HG02571 (cell line): ENCODE results near the gene KMT5B.

Source experiments
- ATAC-seq: cut with Tn5 transposase; IDR thresholded peaks from one replicate; pipeline ENCODE4 v1.9.1; 2021; ENCODE audit warnings: mild to moderate bottlenecking, moderate library complexity; ENCODE audit not compliant: unreplicated experiment

The KMT5B gene

GRCh38 chr11:68146704-68147474 lies 66.2 kb downstream of the KMT5B start:
- no peak for ATAC-seq

- ATAC-seq = no peak
These were observed 67.0 kb downstream of the KMT5B start for GRCh38 chr11:68146010-68146540.

GRCh38 chr11:68145120-68145866 lies 67.8 kb downstream of the KMT5B start:
- ATAC-seq = no peak

GRCh38 chr11:68143310-68143689 lies 69.8 kb downstream of the KMT5B start:
- ATAC-seq = no peak

- no peak for ATAC-seq
These were observed 70.4 kb downstream of the KMT5B start for GRCh38 chr11:68142441-68143309.

GRCh38 chr11:68142028-68142412 lies 71.1 kb downstream of the KMT5B start:
- ATAC-seq = no peak

- no peak for ATAC-seq
These were observed 71.7 kb downstream of the KMT5B start for GRCh38 chr11:68141246-68142027.

- no peak for ATAC-seq
These were observed 72.4 kb downstream of the KMT5B start for GRCh38 chr11:68140496-68141245.

GRCh38 chr11:68138237-68138636 lies 74.9 kb downstream of the KMT5B start:
- ATAC-seq = no peak

- no peak for ATAC-seq
These were observed 75.3 kb downstream of the KMT5B start for GRCh38 chr11:68137833-68138232.

- ATAC-seq = no peak
These were observed 76.2 kb downstream of the KMT5B start for GRCh38 chr11:68136866-68137265.

- no peak for ATAC-seq
These were observed 77.9 kb downstream of the KMT5B start for GRCh38 chr11:68135161-68135560.

- ATAC-seq = no peak
These were observed 79.3 kb downstream of the KMT5B start for GRCh38 chr11:68133761-68134160.

GRCh38 chr11:68130121-68130520 lies 83.0 kb downstream of the KMT5B start:
- no peak for ATAC-seq

- no peak for ATAC-seq
These were observed 84.3 kb downstream of the KMT5B start for GRCh38 chr11:68128682-68129327.

GRCh38 chr11:68127714-68128681 lies 85.1 kb downstream of the KMT5B start:
- ATAC-seq = no peak

GRCh38 chr11:68125164-68125563 lies 87.9 kb downstream of the KMT5B start:
- ATAC-seq = no peak

- ATAC-seq = no peak
These were observed 90.1 kb downstream of the KMT5B start for GRCh38 chr11:68122936-68123539.
